ENCODE measurements around the gene STOML1. TPM values are rescaled to one million over a fixed set of nuclear protein-coding genes. Genes with fewer than 3 reads are reported as not detected.

STOML1 gene
- total and polyA plus RNA-seq, 2 experiments from 2014 or later = 2.3 to 2.4 TPM

GRCh38 chr15:73935547-73935946 is 56.5 kb downstream of the STOML1 start:
- Mint-ChIP-seq H3K27ac (peak overlapping the region; percentile 52; the same call in 1 of the 2 replicates), H3K4me1 (peaks cover 22% of the 10 kb centered on the region)
- H3K79me2 ChIP-seq (replicated peaks; ENCODE audit: insufficient read depth) = no peaks in the 10 kb centered on the region

More at GRCh38 chr15:73935547-73935946, 56.5 kb downstream of the STOML1 start:
- Mint-ChIP-seq H3K27me3 (ENCODE audit: insufficient read depth, low read depth, poor library complexity) (peaks cover 8% of the 10 kb centered on the region), H3K36me3 (ENCODE audit: low read depth) (no peaks in the 10 kb centered on the region), H3K4me3 (no peak overlapping the region; the same call in 2 of the 3 replicates), H3K9me3 (no peaks in the 10 kb centered on the region)
- H3K27me3 ChIP-seq (ENCODE audit: insufficient read depth) = no peaks in the 10 kb centered on the region
- H3K4me1 ChIP-seq (ENCODE audit: insufficient read depth) = no peaks in the 10 kb centered on the region; the same call in 1 of the 2 replicates
- no peak for DNase-seq (ENCODE audit: low spot score)
- H2AFZ ChIP-seq = no peak overlapping the region
- no peaks in the 10 kb centered on the region for H3K9me2 ChIP-seq (ENCODE audit: insufficient read depth)
- H3K4me2 ChIP-seq = no peak overlapping the region
- peak; percentile 45 for ATAC-seq
- no peak overlapping the region for H3K4me3 ChIP-seq
- TF ChIP-seq ZNF331 (CRISPR knock-in tag; IDR thresholded peaks at IDR 0.05; ENCODE audit: low read depth) (no peak), NANOG (IDR thresholded peaks at IDR 0.05; ENCODE audit: borderline replicate concordance) (no peak), ZNF114 (CRISPR knock-in tag; IDR thresholded peaks at IDR 0.05) (no peak), POLR2AphosphoS5 (IDR thresholded peaks at IDR 0.05; ENCODE audit: low read depth) (no peak), CTCF (conservative IDR thresholded peaks at IDR 0.05; ENCODE audit: low read depth in 2 of 2) (no peak), ZNF462 (CRISPR knock-in tag; IDR thresholded peaks at IDR 0.05) (no peak)
- H3F3A ChIP-seq (replicated peaks; ENCODE audit: low read depth) = no peaks in the 10 kb centered on the region
- no peaks in the 10 kb centered on the region for H3K36me3 ChIP-seq (ENCODE audit: insufficient read depth)
- no peaks in the 10 kb centered on the region for H4K20me1 ChIP-seq (replicated peaks; ENCODE audit: insufficient read depth)
- no peak overlapping the region for H3K27ac ChIP-seq (ENCODE audit: low read depth)
